ENCODE measurements around the gene GMDS.

GMDS gene

GRCh38 chr6:2140438-2141128, 104.8 kb downstream of the GMDS start:
- Histone ChIP-seq H3K27me3 (replicated peaks; ENCODE audit: insufficient read depth, low read length) (no peaks in the 10 kb centered on the region), H3K79me2 (ENCODE audit: low read length) (0 out of 2 replicates have a peak, but pooled peaks cover 4% of the 10 kb centered on the region), H3K9me3 (replicated peaks; ENCODE audit: insufficient read depth, low read length) (no peaks in the 10 kb centered on the region), H3K9me2 (replicated peaks; ENCODE audit: insufficient read depth, low read length) (no peaks in the 10 kb centered on the region), H3F3A (ENCODE audit: insufficient read depth, low read length) (no peaks in the 10 kb centered on the region), H3K4me3 (ENCODE audit: low read length) (no peak overlapping the region), H3K27ac (ENCODE audit: low read length) (no peak overlapping the region), H3K9ac (ENCODE audit: low read length) (no peak overlapping the region), H3K36me3 (replicated peaks; ENCODE audit: insufficient read depth, low read length) (no peaks in the 10 kb centered on the region), H4K20me1 (ENCODE audit: insufficient read depth, low read length) (no peaks in the 10 kb centered on the region), H3K4me1 (ENCODE audit: low read length) (no peaks in the 10 kb centered on the region), H2AFZ (ENCODE audit: low read length) (no peak overlapping the region), H3K4me2 (ENCODE audit: low read depth, low read length) (no peak overlapping the region)
- DNase-seq, result no peak
- no peak for TF ChIP-seq EZH2 (optimal IDR thresholded peaks at IDR 0.05; ENCODE audit: low read depth, low read length)
- TF ChIP-seq EZH2phosphoT487 (IDR thresholded peaks at IDR 0.05; ENCODE audit: low read length), result no peak
- TF ChIP-seq CTCF (IDR thresholded peaks at IDR 0.05; ENCODE audit: low read length), result no peak

GRCh38 chr6:2135401-2135800, 110.0 kb downstream of the GMDS start:
- Histone ChIP-seq H3K4me2 (ENCODE audit: low read depth, low read length) (no peak overlapping the region), H3K9me3 (replicated peaks; ENCODE audit: insufficient read depth, low read length) (no peaks in the 10 kb centered on the region), H3K9me2 (replicated peaks; ENCODE audit: insufficient read depth, low read length) (no peaks in the 10 kb centered on the region), H3K4me1 (ENCODE audit: low read length) (no peaks in the 10 kb centered on the region), H3K4me3 (ENCODE audit: low read length) (no peak overlapping the region), H3K9ac (ENCODE audit: low read length) (no peak overlapping the region), H3K79me2 (ENCODE audit: low read length) (no peaks in the 10 kb centered on the region), H4K20me1 (ENCODE audit: insufficient read depth, low read length) (no peaks in the 10 kb centered on the region), H3F3A (ENCODE audit: insufficient read depth, low read length) (no peaks in the 10 kb centered on the region), H2AFZ (ENCODE audit: low read length) (no peak overlapping the region), H3K36me3 (replicated peaks; ENCODE audit: insufficient read depth, low read length) (no peaks in the 10 kb centered on the region), H3K27me3 (replicated peaks; ENCODE audit: insufficient read depth, low read length) (no peaks in the 10 kb centered on the region), H3K27ac (ENCODE audit: low read length) (no peak overlapping the region)
- TF ChIP-seq CTCF (IDR thresholded peaks at IDR 0.05; ENCODE audit: low read length), result no peak
- TF ChIP-seq EZH2 (optimal IDR thresholded peaks at IDR 0.05; ENCODE audit: low read depth, low read length), result no peak
- TF ChIP-seq EZH2phosphoT487 (IDR thresholded peaks at IDR 0.05; ENCODE audit: low read length), result no peak
- no peak for DNase-seq

- H3K9me3 ChIP-seq (replicated peaks; ENCODE audit: insufficient read depth, low read length), result no peaks in the 10 kb centered on the region
- no peaks in the 10 kb centered on the region for H3K9me2 ChIP-seq (replicated peaks; ENCODE audit: insufficient read depth, low read length)
- no peak overlapping the region for H3K9ac ChIP-seq (ENCODE audit: low read length)
- H4K20me1 ChIP-seq (ENCODE audit: insufficient read depth, low read length), result no peaks in the 10 kb centered on the region
- no peaks in the 10 kb centered on the region for H3F3A ChIP-seq (ENCODE audit: insufficient read depth, low read length)
- H3K4me1 ChIP-seq (ENCODE audit: low read length), result no peaks in the 10 kb centered on the region
- H3K27ac ChIP-seq (ENCODE audit: low read length), result no peak overlapping the region
- DNase-seq, result no peak
- H3K36me3 ChIP-seq (replicated peaks; ENCODE audit: insufficient read depth, low read length), result no peaks in the 10 kb centered on the region
- TF ChIP-seq EZH2 (optimal IDR thresholded peaks at IDR 0.05; ENCODE audit: low read depth, low read length) (no peak), EZH2phosphoT487 (IDR thresholded peaks at IDR 0.05; ENCODE audit: low read length) (no peak), CTCF (IDR thresholded peaks at IDR 0.05; ENCODE audit: low read length) (no peak)
- no peak overlapping the region for H3K4me3 ChIP-seq (ENCODE audit: low read length)
- H3K4me2 ChIP-seq (ENCODE audit: low read depth, low read length), result no peak overlapping the region
- H3K79me2 ChIP-seq (ENCODE audit: low read length), result no peaks in the 10 kb centered on the region
- no peak overlapping the region for H2AFZ ChIP-seq (ENCODE audit: low read length)
- H3K27me3 ChIP-seq (replicated peaks; ENCODE audit: insufficient read depth, low read length), result no peaks in the 10 kb centered on the region
Measured at GRCh38 chr6:2134554-2134953, 110.9 kb downstream of the GMDS start.
